Astrocyte of the cerebellum (primary cell): ENCODE measurements around the gene RBFOX2.
"Not testable (repeated sequence)": the region's sequence is repeated elsewhere in the genome, so short reads cannot be mapped to it uniquely, and the experiment has no call there.

Source experiments
- DNase-seq: peaks from one replicate; pipeline ENCODE4 v3.0.0-alpha.2; 2011; ENCODE audit warnings: low read depth
- H3K4me3 ChIP-seq: 2 replicates; pipeline ENCODE4 v1.5.1; 2011; ENCODE audit warnings: mild to moderate bottlenecking, low read depth, low read length, moderate library complexity
- in situ Hi-C: cut with HindIII; loops from 2 replicates; pipeline ENCODE4 v1.10.0; 2017; ENCODE audit warnings: low sequenced_read_pairs
- TF ChIP-seq, protein P1 (sequence below): IDR thresholded peaks from 2 replicates; pipeline ENCODE4 v1.5.1; 2012; ENCODE audit warnings: low read length, low read depth, moderate library complexity, mild to moderate bottlenecking; ENCODE audit errors: missing control alignments

Gene RBFOX2, protein sequence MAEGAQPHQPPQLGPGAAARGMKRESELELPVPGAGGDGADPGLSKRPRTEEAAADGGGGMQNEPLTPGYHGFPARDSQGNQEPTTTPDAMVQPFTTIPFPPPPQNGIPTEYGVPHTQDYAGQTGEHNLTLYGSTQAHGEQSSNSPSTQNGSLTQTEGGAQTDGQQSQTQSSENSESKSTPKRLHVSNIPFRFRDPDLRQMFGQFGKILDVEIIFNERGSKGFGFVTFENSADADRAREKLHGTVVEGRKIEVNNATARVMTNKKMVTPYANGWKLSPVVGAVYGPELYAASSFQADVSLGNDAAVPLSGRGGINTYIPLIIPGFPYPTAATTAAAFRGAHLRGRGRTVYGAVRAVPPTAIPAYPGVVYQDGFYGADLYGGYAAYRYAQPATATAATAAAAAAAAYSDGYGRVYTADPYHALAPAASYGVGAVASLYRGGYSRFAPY

DNA sequence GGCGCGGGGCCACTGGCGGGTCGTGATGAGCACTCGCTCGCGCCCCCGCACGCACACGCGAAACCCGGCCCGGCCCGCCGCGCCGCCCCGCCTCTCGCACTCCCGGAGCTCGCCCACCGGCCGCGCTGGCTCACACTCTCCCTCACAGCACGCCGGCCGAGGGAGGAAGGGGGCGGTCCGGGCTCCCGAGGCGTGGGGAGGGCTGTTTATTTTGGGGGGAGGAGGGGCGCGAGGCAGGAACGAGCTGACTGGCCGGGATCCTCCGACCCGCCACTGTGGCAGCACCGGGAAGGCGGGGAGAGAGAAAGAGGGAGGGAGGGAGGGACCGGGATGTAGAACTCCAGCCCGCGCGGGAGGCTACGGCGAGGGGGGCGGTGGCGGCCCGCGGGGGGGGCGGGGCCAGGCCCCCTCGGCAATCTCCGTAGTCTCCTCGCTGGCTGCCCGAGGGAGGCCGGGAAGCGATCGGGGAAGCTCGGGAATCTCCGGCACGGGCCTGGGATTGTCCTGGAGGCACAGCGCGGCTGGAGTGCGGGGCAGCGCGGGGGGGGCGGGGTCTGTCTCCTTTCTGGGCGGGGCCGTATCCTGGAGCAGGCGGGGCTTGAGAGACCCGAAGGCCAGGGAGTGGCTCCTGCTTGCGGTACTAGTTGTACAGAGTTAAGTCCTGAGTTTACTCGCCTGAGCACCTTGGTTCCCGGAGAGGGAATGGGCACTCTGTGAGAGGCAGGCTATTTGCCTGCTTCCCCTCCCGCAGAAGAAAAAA lies at the start of gene RBFOX2:
Gene RBFOX2 (minus strand): TSS at position 179 of the 760 bp plus-strand sequence. CDS start 399 bp downstream, outside the sequence.
- in situ Hi-C loops = no loop called here
- peak within 1 kb of the TSS; percentile 92 for H3K4me3 ChIP-seq
- TF ChIP-seq, protein P1, sequence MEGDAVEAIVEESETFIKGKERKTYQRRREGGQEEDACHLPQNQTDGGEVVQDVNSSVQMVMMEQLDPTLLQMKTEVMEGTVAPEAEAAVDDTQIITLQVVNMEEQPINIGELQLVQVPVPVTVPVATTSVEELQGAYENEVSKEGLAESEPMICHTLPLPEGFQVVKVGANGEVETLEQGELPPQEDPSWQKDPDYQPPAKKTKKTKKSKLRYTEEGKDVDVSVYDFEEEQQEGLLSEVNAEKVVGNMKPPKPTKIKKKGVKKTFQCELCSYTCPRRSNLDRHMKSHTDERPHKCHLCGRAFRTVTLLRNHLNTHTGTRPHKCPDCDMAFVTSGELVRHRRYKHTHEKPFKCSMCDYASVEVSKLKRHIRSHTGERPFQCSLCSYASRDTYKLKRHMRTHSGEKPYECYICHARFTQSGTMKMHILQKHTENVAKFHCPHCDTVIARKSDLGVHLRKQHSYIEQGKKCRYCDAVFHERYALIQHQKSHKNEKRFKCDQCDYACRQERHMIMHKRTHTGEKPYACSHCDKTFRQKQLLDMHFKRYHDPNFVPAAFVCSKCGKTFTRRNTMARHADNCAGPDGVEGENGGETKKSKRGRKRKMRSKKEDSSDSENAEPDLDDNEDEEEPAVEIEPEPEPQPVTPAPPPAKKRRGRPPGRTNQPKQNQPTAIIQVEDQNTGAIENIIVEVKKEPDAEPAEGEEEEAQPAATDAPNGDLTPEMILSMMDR = no peak
- DNase-seq = peak; percentile 89

DNA sequence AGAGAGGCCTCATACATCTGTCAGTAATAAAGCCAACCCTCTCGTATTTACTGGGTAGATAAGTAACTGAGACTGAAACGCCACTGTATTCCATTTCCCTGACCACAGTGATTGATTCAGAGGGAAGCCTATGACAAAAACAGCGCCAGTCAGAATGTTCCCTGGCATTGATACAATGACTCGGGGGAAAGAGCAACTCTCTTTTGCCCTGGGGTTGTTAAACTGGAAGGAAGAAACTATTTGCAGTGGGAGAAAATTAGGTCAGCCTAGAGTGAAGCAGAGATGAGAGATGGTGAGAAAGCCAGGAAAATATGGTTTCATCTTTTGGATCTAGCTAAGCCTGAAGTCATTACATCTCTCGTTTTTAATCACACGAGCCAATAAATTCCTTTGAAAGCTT lies 48.6 kb upstream of the RBFOX2 start:
- no peak overlapping the region for H3K4me3 ChIP-seq
- in situ Hi-C loops = no loop called here
- DNase-seq = no peak
- TF ChIP-seq, protein P1 = no peak

DNA sequence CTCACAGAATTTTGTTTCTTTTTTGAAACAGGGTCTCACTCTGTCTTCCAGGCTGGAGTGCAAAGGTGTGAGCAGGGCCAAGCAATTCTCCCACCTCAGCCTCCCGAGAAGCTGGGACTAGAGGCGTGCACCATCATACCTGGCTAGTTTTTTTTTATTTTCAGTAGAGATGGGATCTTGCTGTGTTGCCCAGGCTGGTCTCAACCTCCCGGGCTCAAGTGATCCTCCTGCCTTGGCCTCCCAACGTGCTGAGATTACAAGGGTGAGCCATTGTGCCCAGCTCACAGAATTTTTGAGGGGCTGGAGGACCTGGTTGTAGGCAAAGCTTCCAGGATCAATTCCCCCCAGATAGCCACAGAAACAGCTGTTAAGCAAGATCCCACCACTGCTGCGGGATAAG lies 47.1 kb upstream of the RBFOX2 start:
- in situ Hi-C loops = no loop called here
- TF ChIP-seq, protein P1 = no peak
- no peak for DNase-seq
- H3K4me3 ChIP-seq = no peak overlapping the region

DNA sequence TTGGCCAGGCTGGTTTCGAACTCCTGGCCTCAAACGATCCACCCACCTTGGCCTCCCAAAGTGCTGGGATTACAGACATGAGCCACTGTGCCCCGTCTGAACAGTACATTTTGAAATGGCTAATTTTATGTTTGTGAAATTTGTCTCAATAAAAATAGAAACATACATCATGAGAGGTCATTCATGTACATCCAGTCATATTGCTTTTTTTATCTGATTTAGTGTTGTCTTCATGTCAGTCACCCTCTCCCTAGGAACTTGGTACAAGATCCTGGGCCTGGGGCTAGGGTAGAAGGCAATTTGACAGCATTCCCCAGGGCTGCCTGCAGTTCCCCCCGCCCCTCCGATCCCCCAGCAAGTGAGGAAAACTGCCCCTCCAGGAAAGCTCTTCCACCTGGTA lies 46.6 kb upstream of the RBFOX2 start:
- TF ChIP-seq, protein P1 = no peak
- in situ Hi-C loops = no loop called here

DNA sequence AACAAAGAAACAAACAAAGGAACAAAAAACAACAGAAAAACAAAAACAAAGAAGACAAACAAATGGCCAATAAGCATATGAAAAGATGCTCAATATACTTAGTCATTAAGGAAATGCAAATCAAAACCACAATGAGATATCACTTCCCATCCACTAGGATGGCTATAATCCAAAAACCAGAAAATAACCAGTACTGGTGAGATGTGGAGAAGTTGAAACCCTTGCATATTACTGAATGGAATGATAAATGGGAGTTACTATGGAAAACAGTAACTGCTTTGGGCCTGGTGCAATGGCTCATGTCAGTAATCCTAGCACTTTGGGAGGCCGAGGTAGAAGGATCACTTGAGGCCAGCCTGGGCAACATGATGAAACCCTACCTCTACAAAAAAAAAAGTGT lies 44.9 kb upstream of the RBFOX2 start:
- in situ Hi-C loops = no loop called here

More for the DNA sequence above, 46.6 kb upstream of the RBFOX2 start:
- H3K4me3 ChIP-seq = no peak overlapping the region
- no peak for DNase-seq

DNA sequence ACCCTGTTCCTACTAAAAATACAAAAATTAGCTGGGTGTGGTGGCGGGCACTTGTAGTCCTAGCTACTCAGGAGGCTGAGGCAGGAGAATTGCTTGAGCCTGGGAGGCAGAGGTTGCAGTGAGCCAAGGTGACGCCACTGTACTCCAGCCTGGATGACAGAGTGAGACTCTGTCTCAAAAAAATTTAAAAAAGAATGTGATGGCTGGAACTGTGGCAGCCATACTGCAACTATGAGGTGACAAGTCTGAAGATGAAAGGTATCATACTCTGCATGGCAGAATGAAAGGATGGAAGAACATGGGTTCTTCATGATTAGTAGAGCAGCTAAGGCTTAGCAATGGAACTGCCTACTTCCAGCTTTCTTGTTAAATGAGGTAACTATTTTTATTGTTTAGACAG lies 42.0 kb upstream of the RBFOX2 start:
- in situ Hi-C loops, DNase-seq, H3K4me3 ChIP-seq: not testable (repeated sequence)

More for the DNA sequence above, 44.9 kb upstream of the RBFOX2 start:
- TF ChIP-seq, protein P1 = no peak
- no peak for DNase-seq
- no peak overlapping the region for H3K4me3 ChIP-seq

DNA sequence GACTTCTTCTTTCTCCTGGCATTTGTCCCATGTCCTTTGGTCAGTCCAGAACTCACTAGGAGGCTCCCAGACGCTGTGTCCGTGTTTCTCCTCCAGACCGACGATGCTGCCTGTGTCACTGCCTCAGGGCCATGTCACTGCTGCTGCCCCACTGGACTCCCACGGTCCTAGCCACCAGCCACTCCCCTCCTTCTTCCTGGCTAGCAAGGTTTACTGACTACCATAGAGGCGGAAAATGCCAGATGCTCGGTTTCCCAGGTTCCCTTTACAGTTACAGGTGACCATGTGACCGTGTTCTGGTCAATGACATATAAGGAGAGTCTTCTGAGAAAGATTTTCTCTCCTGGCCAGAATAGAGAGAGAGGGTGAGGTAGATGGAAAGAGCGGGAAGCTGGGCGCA lies 40.7 kb upstream of the RBFOX2 start:
- in situ Hi-C loops = no loop called here
- no peak for DNase-seq

More for the DNA sequence above, 40.7 kb upstream of the RBFOX2 start:
- H3K4me3 ChIP-seq = no peak overlapping the region
- TF ChIP-seq, protein P1 = no peak
